HG03139 (cell line): Measurements from ENCODE around the gene ELK3.
"Not testable (repeated sequence)": the region's sequence is repeated elsewhere in the genome, so short reads cannot be mapped to it uniquely, and the experiment has no call there.

Experiments
- ATAC-seq: cut with Tn5 transposase; IDR thresholded peaks from one replicate; pipeline ENCODE4 v1.9.1; 2021; ENCODE audit not compliant: unreplicated experiment

ELK3 gene

GRCh38 chr12:96303653-96304052, 109.5 kb downstream of the ELK3 start:
- ATAC-seq, result no peak

- no peak for ATAC-seq
Observed at GRCh38 chr12:96305665-96306064, 111.5 kb downstream of the ELK3 start.

- ATAC-seq, result no peak
Observed at GRCh38 chr12:96308881-96309280, 114.7 kb downstream of the ELK3 start.

GRCh38 chr12:96310067-96310466, 115.9 kb downstream of the ELK3 start:
- ATAC-seq, result no peak

- no peak for ATAC-seq
Observed at GRCh38 chr12:96311191-96311590, 117.0 kb downstream of the ELK3 start.

GRCh38 chr12:96313606-96314005, 119.4 kb downstream of the ELK3 start:
- ATAC-seq, result no peak

GRCh38 chr12:96314723-96315122, 120.5 kb downstream of the ELK3 start:
- no peak for ATAC-seq

GRCh38 chr12:96315741-96316481, 121.7 kb downstream of the ELK3 start:
- ATAC-seq, result not testable (repeated sequence)

- ATAC-seq, result not testable (repeated sequence)
Observed at GRCh38 chr12:96317801-96318200, 123.6 kb downstream of the ELK3 start.
